ENCODE results near the gene DUSP7. TPM values are rescaled to one million over a fixed set of nuclear protein-coding genes. Genes with fewer than 3 reads are reported as not detected.

Gene DUSP7
- total and polyA plus RNA-seq, 2 donors (not counting 3 experiments of a cell fraction or from before 2014, with no cell fraction given): 29.2 to 37.7 TPM

DNA sequence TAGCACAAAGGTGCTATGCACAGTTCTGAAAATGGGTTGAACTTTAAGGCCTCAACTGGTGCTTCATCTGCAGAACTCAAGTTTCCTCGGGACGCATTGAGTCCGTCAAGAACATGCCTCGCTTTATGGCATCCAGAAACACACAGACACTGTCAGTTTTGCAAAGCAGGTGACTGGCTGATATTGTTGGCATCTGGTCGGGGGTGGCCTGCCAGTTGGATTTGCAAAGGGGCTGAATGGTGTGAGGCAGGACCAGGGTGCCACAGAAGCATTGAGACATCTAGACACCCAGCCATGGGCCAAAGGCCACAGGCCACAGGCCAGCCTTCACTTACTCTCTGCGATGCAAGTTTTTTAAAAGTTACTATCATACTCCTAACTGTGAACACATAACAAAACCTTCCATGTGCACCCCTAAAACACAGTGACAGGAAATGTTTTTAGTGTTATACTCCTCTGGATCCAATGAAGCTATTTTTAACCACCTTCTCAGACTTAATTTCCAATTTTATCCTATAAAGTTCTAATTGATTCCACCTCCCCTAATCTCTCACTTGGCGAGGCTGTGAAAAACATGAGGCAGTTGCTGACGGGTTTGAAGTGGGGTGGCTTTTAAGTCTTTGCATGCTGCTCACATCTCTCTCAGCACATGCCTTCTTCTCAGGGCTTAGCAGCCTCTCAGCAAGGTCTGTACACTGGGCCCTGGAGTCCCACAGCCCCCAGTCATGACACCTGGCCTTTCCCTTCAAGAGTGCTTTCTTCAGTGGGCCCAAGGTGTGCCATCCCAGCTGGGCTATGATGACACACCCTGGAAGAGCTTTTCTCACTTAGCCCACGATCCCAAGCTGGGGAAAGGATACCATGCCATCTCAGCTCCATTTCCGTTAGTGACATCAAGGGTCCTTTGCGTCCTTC lies 38.5 kb upstream of the DUSP7 start:
- Histone ChIP-seq H3K9me1 (replicated peaks; ENCODE audit: control insufficient read depth, extremely low read depth, insufficient read depth, low read length) (no peaks in the 10 kb centered on the region), H3K9me3 (replicated peaks; ENCODE audit: control insufficient read depth, insufficient read depth, low read length) (no peaks in the 10 kb centered on the region), H3K9ac (replicated peaks; ENCODE audit: extremely low read depth, insufficient read depth, low read length) (no peak overlapping the region), H3K27me3 (ENCODE audit: control insufficient read depth in 2 of 2, insufficient read depth in 2 of 2, low read length in 2 of 2) (no peaks in the 10 kb centered on the region), H3K79me2 (ENCODE audit: control insufficient read depth, insufficient read depth, low read length) (no peaks in the 10 kb centered on the region), H2AFZ (ENCODE audit: low read depth, low read length) (no peak overlapping the region), H4K20me1 (replicated peaks; ENCODE audit: control insufficient read depth, extremely low read depth, insufficient read depth, low read length) (no peaks in the 10 kb centered on the region), H3K4me1 (ENCODE audit: control insufficient read depth, extremely low read depth, insufficient read depth, low read length) (peaks cover 24% of the 10 kb centered on the region), H3K4me3 (replicated peaks in 1 of 3; ENCODE audit: insufficient read depth in 1 of 3, low read depth in 1 of 3, low read length in 3 of 3) (no peak overlapping the region), H3K4me2 (ENCODE audit: insufficient read depth, low read length) (no peak overlapping the region), H3K27ac (ENCODE audit: insufficient read depth, low read depth, low read length) (no peak overlapping the region), H3K36me3 (ENCODE audit: control insufficient read depth in 2 of 2, extremely low read depth in 1 of 2, insufficient read depth in 2 of 2, low read length in 2 of 2) (no peaks in the 10 kb centered on the region)
- dilution Hi-C loops (cut with MboI; ENCODE audit: extremely low pct_ligation_motif_present, low sequenced_read_pairs) (no loop called here), intact Hi-C loops (cut with micrococcal nuclease) (no loop called here)
- ChIA-PET POLR2A (no interaction called here), CTCF (interaction anchor here (0.7 to 1.2 kb wide), 3 partner anchors 14 to 240 kb away, joined by 3 read pairs; partner anchors contain the start of gene DUSP7)
- FAIRE-seq (no peak), DNase-seq (ENCODE audit: low read depth, low spot score) (no peak)
- no TSS peak for BruUV-seq (replicated peaks)
- TF ChIP-seq POLR2A (IDR thresholded peaks at IDR 0.05; ENCODE audit: low read depth, low read length) (no peak), MYC (IDR thresholded peaks at IDR 0.05; ENCODE audit: low read depth, low read length) (no peak), JUN (IDR thresholded peaks at IDR 0.05; ENCODE audit: borderline replicate concordance, insufficient read depth, insufficient read length, low read depth) (no peak), EZH2 (IDR thresholded peaks at IDR 0.05; ENCODE audit: borderline replicate concordance, low read depth, low read length, severe bottlenecking) (no peak), POLR2AphosphoS5 (IDR thresholded peaks at IDR 0.05; ENCODE audit: insufficient read depth, low read depth, low read length) (no peak), GATA2 (IDR thresholded peaks at IDR 0.05; ENCODE audit: insufficient read depth, insufficient read length, low read depth, low read length) (no peak)
- TF ChIP-seq, protein P1, sequence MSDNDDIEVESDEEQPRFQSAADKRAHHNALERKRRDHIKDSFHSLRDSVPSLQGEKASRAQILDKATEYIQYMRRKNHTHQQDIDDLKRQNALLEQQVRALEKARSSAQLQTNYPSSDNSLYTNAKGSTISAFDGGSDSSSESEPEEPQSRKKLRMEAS (IDR thresholded peaks at IDR 0.05; ENCODE audit: insufficient read depth, insufficient read length): no peak
- TF ChIP-seq, protein P2, sequence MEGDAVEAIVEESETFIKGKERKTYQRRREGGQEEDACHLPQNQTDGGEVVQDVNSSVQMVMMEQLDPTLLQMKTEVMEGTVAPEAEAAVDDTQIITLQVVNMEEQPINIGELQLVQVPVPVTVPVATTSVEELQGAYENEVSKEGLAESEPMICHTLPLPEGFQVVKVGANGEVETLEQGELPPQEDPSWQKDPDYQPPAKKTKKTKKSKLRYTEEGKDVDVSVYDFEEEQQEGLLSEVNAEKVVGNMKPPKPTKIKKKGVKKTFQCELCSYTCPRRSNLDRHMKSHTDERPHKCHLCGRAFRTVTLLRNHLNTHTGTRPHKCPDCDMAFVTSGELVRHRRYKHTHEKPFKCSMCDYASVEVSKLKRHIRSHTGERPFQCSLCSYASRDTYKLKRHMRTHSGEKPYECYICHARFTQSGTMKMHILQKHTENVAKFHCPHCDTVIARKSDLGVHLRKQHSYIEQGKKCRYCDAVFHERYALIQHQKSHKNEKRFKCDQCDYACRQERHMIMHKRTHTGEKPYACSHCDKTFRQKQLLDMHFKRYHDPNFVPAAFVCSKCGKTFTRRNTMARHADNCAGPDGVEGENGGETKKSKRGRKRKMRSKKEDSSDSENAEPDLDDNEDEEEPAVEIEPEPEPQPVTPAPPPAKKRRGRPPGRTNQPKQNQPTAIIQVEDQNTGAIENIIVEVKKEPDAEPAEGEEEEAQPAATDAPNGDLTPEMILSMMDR (IDR thresholded peaks at IDR 0.05; ENCODE audit: extremely low read depth in 1 of 2, insufficient read depth in 1 of 2, low read depth in 1 of 2, low read length in 2 of 2): no peak
